GM19193 (cell line): Measurements from ENCODE around the gene NT5E.

ENCODE experiments used
- POLR2A ChIP-seq: IDR thresholded peaks from 4 replicates; pipeline ENCODE4 v1.6.1; 2011; ENCODE audit not compliant: insufficient read depth, insufficient read length; ENCODE audit errors: extremely low read depth

NT5E gene

DNA sequence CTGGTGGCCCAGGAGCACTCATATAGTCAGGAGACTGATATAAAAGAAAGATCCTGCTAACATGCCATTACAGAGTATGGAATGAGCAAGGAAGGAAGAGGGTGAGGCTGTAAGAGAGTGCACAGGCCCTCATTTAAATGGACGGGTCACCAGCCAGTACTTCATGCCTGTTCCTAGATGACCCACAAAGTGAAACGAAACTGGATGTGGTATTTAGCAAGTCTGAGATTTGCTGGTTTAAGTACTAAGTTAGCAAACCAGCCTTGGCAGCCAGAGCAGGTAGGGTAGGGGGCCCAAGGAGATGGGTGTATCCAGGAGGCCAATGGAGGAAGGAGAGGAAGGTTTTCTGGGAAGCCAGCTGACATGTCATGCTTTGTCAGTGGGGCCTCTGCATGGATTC lies 15.9 kb downstream of the NT5E start:
- no peak for TF ChIP-seq POLR2A

DNA sequence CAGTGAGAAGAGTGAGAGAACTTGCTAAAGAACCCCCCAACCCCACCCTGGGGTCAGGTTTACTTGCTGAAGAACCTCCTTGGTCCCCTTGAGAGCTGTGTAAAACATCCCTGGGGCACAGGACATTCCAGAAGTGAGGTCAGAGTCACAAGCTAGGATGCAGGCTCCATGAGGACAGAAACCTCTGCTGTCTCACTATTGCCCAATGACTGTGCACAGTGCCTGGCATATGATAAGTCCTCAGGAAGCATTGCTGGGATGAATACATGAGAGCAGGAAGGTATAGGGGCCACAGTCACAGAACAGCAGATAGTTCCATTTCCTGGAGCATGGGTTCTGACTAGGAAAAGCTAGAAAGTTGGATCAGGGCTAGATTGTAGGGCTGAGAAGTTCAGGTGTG lies 18.4 kb downstream of the NT5E start:
- TF ChIP-seq POLR2A = no peak

DNA sequence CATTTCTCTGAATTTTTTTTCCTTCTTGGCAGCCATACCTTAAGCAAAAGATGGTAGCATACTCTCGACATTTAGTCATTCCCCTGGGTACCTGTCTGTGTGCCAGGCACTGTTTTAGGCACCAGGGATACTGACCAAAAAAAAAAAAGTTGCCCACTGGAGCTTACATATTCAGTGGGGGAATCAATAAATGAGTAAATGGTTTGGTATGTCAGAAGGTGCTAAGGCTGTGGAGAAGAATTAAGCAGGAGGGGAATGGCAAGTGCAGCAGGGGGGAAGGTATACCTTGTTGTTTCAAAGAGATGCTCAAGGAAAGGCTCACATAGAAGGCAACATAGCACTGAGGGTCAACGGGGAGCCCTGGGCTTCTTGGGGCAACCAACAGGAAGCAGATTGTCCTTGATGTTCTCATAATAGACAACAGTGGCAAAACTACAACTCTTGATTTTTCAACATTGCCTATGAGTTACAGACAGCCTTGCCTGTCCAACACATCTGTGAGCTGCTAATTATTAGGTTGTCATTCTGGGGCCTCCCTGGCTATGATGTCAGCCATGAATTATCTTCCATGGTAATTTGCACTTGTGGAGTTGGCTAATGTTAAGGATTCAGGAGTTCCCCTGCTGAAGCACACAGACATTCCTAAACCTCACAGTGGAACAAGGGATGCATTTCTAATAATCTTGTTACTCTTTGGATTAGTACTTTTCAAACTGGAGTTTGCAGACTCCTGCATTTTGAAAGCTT lies 19.6 kb downstream of the NT5E start:
- TF ChIP-seq POLR2A = no peak

DNA sequence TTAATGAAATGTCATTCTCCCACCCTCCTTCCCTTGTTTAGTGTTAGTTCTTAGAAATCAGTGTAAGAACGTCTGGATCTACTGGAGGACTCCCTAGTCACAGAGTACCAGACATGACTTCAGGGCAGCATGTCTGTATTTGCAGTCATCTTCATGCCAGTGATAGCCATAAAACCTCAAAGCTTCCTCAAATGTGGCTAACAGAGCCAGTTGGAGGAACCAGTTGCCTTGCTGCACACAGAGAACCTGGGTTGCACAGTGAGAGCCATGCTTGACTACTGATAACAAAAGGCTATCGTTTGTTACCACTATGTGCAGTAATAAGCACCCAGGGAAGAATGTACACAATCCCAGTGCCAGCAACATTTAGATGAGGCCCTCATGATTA lies 20.1 kb downstream of the NT5E start:
- no peak for TF ChIP-seq POLR2A

DNA sequence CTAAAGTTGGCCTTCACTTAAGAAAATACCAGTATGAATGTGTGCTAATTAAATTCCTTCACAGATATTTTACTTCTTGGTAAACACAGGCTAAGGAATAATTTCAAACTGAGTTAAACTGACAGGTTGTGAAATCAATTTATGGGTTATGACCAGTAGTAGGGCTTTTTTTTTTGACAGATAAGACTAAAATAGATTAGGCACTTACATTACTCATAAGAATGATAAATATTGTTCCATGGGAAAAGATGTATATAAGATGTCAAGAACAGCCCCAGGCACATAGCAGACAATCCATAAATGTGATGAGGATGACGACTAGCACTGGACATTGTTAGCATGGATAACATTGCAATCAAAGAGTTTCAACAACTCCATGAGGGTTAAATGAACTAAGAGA lies 22.9 kb downstream of the NT5E start:
- no peak for TF ChIP-seq POLR2A

DNA sequence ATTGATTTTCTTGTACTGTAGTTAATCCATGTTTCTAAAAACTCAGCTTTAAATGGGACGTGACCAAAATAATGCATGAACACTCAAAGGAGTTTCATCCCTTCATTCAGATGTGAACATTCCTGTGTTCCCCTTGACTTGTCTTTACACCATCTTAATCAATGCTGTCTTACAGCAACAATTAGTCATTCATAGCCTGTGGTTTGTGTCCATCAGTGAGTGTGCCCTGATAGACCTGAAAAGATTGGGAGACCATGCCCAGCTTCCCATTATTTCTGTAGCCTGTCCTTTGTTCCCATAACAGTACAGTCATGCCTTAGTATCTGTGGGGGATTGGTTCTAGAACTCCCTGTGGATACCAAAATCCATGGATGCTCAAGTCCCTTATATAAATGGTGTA lies 23.9 kb downstream of the NT5E start:
- no peak for TF ChIP-seq POLR2A

DNA sequence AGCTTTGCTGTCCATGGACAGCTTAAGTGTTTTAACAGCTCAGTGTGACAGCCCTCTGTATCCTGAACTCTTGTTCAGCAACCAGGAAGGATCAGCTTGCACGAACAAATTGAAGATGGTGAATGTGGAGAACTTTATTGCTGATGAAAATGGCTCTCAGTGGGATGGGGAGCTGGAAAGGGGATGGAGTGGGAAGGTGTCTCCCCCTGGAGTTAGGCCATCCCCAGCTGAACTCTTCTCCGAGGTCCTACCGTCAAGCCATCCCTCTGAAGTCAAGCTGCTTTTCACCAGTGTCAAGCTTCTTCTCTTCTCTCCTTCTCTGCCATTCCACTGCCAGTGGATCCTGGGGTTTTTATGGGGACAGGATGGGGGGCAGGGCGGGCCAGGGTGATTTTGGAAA lies 26.6 kb downstream of the NT5E start:
- TF ChIP-seq POLR2A = no peak

DNA sequence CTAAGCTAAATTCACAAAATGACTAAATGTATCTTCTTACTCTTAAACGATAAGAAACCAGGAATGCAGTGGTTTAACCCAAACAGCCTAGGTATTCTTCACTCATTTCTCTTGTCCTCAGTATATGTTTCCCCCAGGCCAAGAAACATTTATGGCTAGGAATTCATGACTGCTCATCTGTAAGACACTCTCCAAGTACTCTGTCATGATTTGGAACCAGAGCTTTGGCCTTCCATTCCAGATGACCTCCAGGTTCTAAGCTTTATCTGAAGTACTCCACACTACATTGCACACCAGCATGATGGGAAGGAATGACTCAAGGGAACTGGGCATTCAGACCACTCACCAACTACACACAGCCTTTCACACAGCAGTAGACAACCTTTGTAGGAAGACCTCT lies 29.3 kb downstream of the NT5E start:
- TF ChIP-seq POLR2A = no peak

DNA sequence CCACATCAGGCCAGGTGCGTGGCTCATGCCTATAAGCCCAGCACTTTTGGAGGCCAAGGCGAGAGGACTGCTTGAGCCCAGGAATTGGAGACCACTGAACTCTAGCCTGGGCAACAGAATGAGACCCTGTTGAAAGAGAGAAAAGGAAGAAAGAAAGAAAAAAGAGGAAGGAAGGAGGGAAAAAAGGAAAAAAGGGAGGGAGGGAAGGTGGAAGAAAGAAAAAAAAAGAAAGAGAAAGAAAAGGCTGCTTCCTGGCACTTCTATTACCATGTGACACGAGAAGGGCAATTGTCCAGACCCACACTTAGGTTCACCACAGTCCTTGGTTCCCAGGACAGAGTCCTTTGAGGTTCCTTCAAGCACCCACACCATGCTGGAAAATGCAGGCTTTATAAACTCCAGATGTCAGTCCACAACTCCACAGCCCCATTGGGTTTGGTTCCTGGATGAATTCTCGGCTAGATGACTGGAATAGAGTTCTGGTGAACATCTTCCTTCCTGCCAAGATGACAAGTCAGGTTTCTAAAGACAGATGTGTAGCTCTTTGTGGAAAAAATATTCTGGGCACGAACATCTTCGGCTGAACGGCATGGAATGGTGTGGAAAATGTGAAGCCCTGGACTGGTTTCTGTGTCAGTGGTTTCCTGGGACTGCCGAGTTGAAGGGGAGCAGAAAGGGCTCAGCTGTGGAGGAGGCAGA lies 32.5 kb downstream of the NT5E start:
- no peak for TF ChIP-seq POLR2A

DNA sequence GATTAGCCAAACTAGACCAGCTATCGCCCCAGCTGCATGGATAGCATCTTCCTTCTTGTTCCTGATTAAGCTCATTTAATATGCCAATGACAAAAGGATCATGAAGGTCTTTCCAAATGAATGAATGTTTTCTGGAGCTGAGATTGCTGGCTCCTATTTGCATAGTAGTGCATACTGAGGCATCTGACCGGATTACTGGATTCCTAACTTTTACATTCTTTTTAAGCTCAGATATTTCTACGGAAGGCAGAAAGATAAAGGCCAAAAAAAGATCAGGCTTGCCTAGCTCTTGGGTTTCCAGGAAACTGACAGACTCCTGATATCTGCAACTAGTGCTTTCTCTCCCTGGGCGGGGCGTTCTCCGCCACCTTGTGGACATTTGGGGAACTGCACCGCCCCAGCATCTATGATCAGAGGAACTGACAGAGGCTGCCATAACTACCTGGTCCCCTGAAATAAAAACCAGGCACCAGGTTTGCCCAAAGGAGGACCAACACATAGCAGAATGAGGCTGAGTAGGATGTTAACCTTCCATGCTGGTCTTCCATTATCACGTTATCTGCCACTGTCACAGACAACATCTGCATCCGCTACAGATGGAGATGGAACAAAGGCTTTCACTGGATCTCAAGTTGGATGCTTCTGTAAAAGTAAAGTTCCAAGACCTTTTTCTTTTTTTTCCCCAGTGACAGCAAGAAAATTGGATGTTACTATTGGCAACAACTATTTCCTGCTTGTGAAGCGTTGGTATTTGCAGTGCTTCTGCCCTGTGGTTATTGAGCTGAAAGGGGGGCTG lies 33.2 kb downstream of the NT5E start:
- no peak for TF ChIP-seq POLR2A

DNA sequence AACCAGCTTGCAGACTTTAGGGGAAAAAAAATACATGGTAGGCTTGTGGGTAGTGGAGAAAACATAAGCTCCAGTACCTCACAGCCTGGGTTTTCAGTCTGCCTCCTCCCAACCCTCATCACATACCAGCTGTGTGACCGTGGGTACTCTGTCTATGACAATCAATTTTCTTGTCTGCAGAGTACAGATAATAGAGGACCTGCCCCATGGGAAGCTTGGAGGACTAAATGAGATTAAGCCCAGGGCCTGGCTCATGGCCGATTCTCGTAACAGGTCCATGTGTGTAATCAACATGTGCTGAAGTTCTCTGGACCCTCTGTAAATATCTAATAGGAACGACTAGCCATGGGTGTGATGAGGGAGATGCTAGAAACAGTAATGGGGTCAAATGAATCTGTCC lies 34.0 kb downstream of the NT5E start:
- no peak for TF ChIP-seq POLR2A

DNA sequence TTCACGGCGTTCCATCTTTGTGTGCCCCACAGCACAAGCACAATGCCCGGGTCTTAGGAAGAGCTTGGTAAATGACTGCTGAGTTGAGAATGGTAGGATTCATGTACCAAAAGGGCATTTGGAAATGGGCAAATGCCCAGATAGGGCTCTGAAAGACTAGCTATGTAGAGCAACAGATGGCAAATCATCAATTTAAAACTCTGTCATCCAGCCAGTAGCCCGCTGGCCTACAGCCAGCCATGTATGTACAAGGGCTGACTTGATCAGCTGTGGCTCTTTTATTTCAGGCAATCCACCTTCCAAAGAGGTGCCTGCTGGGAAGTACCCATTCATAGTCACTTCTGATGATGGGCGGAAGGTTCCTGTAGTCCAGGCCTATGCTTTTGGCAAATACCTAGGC lies 35.1 kb downstream of the NT5E start:
- no peak for TF ChIP-seq POLR2A

DNA sequence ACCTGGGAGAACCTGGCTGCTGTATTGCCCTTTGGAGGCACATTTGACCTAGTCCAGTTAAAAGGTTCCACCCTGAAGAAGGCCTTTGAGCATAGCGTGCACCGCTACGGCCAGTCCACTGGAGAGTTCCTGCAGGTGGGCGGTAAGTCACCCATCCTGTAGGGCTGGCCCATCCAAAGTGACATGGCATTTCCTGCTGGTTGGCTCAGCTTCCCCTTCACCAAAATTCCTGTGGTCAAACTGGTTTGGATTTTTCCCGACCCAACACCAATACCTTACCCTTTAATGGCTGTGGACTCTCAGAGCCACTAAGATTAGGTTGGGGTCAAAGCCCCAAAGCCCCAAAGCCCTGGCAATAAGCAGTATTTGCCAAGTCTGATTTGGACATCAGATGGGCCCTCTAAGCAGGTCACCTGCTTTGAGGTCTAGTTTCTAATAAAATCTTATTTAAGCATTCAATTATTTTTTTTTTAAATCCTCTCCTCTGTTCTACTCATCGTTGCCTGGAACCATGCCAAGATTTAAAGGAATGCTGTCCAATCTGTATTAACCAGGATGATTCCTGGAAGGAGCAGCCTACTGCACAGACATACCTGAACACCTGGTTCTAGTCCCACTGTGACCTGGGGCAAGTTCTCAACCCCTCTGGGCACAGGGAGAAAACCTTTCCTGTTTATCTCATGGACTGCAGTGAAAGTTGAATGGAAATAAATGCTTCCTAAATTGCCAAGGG lies 40.8 kb downstream of the NT5E start:
- TF ChIP-seq POLR2A = no peak

DNA sequence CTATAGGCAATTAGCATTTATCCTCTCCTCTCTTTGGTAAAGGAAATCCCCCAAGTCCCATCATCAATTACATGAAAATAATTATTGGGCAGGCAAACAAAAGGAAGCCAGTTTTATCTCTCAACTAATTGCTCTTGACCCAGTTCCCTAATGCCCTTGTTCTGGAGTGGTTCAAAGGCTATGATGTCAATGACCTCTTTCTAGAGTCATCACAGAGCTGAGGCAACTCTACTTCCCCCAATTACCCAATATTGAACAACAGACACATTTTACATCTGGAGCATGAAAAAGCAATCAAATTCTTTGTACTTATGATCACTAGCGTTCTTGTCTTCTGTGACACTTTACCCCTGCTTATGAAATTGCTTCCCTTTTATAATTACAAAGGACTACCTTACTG lies 43.5 kb downstream of the NT5E start:
- TF ChIP-seq POLR2A = no peak

DNA sequence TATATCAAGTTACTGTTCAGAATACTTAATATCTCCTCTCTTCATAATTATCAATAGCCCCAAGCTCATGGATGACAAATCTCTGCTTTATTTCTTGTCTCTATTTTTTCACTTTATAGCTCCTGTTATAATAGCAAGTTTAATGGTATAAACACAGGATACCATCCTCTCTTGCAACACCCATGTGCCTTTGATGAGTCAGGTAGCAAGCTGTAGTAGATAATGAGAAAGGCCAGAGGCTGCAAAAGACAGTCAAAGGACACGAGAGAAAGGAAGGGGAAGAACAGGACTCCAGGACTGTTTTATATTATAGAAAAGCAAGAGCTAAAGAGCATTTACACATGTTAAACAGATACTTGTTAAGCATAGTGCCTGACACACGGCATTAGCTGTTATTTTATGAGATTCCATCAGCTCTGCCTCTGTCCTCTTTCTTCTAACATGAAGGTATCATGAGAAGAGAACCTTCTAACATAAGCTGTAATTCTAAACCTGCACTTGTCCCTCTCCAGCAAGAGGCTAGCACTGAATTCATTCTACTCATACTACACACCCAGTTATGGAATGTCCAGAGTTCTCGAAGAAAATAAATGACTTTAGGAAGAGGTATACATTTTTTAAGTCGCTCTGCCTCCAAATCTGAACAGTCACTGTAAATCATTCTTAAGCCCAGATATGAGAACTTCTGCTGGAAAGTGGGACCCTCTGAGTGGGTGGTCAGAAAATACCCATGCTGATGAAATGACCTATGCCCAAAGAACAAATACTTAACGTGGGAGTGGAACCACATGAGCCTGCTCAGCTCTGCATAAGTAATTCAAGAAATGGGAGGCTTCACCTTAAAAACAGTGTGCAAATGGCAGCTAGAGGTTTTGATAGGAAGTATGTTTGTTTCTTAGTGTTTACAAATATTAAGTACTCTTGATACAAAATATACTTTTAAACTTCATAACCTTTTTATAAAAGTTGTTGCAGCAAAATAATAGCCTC lies 45.0 kb downstream of the NT5E start:
- no peak for TF ChIP-seq POLR2A
